Left renal pelvis (tissue), 4 donors: Measurements from ENCODE around the gene PRELID3B. TPM values are rescaled to one million over a fixed set of nuclear protein-coding genes. Genes with fewer than 3 reads are reported as not detected.

ENCODE experiments used
- DNase-seq, 4 donors: peaks; one replicate each; pipeline ENCODE4 v3.0.0-alpha.2; 2013; ENCODE audit warnings: low read depth in 4 of 4, low spot score in 3 of 4
- polyA plus RNA-seq, 4 donors: library from polyadenylated mRNA; unstranded; fragments of 120-200 nt; gene quantifications; one replicate each; pipeline ENCODE4 v1.2.1, GENCODE V29; 2013; ENCODE audit not compliant: insufficient read length in 4 of 4

PRELID3B gene
- 10 to 100 TPM; 43.3 to 90.2 (median 72.9) TPM for polyA plus RNA-seq

DNA sequence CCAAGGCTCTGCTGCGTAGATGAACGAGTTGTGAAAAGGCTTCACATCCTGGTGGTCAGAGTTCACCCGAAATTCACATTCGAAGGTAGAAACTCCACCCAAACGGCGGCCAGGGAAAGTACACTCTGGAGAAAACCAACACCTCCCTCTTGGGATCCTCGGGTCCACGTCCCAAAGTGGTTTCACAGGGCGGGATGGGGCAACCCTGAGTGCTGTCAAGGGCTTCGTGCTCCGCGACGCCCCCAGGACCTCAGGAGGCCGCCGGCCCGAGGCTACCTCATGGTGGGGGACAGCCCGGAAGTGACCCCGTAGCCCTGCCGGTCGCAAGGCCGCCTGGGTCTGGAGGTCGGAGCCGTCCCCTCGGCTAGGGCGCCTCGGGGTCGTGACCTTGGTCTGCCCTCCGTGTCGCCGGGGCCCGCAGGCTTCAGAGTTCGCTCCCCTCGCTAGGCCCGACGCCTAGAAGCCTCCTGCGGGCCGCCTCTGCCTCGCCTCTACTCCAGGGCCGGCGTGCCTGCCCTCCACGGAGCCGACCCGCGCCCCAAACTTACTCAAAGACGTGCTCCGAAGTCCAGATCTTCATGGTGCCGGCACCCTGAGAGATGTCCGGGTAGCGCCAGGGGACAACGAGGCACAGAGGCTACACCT, at the start of gene PRELID3B:
PRELID3B (minus strand) TSS at position 636 of the 645 bp plus-strand sequence; CDS start at position 580, 56 bp downstream.
- no peak for DNase-seq

DNA sequence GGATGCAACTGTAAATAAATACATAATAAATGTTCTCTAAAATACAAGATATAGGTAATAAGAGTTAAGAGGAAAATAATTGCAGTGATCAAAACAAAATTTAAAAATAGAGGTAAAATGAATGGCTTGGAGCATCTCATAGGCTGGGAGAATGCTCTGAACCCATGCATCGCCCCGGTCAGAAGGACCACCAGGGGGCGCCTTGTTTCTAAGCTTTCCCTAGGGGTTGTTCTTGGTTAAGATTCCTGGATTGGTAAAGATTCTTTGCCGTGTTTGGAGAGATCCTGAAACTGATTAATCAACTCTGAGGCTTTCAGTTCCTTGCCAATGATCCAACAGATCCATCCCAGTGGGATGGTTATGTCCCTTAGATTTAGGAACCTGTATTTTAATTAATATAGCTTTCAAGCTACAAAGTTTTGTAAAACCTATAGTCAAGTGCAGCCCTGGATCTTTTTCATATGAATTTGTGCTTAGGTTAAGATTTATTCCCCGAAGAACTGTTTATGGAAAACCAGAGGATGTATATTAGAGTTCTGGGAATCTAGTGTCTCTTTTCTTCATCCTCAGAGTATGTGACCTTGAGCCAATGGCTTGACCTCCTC, 45.3 kb upstream of the PRELID3B start:
- DNase-seq = peak in 3 of 4 donors; percentile 44 to 64 (median 57)

DNA sequence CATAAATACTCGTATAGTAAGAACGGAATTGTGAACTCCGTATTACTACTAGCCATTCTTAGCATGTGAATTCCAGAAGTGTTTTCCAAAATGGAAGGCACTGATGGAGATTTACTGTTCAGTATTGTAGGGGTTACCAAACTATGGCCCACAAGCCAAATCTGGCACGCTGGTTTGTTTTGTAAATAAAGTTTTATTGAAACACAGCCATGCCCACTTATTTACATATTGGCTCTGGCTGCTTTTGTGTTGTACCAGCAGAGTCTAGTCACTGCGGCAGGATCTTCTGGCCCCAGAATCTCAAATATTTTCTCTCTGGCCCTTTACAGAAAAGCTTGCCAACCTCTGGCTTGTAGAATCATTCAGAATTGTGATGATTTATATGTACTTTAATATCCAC, 44.3 kb upstream of the PRELID3B start:
- no peak for DNase-seq

DNA sequence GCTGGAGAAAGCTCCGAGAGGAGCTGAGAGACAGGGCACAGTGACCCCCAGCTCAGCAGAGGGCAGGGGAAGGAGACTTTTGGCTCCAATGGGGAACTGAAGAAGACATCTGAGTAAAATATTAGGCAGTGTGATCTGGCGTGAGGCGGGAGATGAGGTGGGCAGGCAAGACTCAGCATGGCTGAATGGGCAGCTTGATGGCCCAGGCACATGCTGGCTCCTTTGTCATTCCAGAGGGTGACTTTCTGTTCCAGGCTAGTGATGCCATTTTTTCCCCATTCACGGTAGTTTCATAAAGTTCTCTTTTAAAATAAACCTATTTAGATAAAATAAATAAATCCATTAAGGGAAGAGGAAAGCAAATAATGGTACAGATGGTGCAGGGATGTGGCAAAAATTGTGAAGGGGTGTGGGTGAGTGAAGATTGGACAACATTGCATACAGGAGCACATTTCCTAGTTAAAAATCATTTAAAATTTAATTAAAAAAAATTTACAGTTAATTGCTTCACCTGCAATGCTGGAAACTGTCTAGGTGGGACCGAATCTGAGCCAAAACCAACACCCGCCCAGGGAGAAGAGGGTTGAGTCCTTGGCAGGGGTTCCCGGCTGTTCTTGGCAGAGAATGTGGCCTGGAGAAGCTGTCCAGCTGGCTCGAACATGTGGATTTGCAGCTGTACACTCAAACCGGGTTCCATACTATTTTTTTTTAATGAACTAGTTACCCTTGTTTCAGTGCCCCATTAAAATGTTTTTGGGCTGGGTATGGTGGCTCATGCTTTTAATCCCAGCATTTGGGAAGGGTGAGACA, 41.7 kb upstream of the PRELID3B start:
- no peak for DNase-seq

DNA sequence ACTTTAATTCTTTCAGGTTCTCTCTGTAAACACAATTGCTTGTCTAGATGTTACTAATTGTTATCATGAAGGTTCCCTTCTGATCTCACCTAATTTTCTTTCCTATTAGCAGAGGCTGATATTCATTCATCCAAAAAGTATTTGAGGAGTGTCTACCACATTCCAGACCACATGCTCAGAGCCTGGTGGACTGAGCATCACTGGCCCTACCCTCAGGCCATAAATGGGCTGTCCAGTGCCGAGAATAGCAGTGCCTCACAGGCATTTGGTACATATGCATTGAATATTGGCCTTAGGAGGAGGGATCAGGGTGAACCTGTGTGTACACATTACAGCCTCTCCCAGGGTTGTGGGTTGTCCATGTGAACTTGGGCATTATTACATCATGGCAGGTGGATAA, 40.4 kb upstream of the PRELID3B start:
- DNase-seq = no peak

DNA sequence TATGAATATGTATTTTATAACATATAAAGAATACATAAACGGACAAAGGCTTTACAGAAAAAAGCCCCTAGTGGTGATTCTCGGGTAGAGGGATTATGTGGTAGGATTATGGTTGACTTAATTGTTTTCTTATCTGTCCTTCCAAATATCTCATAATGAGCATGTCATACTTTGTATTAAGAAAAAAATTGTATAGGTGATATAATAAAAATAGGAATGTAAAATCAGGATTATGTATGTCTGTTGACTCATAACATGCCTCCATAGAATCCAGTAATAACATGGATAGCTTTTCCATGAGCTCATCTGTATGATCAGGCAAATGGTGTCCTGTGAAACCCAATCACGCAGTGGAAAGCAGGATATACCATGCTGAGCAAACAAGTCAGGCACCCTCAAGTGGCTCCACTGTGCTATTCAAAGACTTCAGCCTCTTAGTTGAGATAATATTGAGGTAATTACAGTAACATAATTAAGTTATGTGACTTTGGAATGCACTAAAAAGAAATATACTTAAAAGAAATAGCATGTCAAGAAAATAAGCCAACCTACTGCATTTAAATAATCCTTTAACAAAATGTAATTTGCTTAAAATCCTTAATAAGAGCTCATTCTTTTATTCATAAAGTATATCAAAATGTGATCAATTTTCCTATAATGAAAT, 39.6 kb upstream of the PRELID3B start:
- DNase-seq = no peak

DNA sequence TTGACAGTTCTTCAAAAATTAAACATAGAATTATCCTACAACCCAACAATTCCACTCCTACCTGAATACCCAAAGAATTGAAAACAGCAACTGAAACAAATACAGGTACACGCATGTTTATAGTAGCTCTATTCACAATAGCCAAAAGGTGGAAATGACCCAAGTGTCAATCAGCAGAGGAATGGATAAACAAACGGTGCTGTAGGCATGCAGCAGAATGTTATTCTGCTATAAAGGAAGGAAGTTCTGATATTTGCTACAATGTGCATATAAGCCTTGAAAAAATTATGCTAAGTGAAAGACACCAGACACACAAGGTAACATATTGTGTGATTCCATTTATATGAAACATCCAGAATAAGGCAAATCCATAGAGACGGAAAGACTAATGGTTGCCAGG, 38.5 kb upstream of the PRELID3B start:
- DNase-seq = no peak

DNA sequence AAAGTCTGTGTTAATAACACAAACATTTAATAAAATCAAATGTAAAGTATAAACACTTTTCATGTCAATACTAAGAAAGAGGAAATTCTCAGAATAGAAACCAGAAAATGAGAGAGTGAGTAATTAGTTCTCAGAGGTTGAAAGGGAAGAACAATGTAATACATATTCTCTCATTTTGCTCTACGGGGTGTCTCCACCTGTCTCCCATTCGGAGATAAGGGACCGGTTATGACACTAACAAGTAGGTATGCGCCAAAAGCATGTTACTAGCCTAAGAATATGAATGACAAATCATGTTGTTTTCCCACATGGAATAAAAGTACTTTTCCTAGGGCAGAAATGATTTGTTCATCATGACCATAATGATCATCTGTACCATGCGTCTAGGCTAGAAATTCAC, 35.6 kb upstream of the PRELID3B start:
- no peak for DNase-seq

DNA sequence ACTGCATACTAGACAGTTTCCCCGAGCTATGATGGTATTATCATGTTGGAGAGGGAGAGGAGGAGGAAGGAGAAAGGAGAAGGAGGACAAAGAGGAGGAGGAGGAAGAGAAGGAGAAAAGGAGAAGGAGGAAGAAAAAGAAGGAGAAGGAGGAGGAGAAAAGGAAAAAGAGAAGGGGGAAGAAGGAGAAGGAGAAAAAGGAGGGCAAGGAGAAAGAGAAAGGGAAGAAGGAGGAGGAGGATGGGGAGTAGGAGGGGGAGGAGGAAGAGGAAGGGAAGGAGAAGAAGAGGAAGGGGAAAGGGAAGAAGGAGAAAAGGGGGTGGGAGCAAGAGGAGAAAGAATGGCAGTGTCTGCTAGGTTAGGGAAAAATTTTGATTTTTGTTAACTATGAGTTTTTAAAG, 35.1 kb upstream of the PRELID3B start:
- no peak for DNase-seq

DNA sequence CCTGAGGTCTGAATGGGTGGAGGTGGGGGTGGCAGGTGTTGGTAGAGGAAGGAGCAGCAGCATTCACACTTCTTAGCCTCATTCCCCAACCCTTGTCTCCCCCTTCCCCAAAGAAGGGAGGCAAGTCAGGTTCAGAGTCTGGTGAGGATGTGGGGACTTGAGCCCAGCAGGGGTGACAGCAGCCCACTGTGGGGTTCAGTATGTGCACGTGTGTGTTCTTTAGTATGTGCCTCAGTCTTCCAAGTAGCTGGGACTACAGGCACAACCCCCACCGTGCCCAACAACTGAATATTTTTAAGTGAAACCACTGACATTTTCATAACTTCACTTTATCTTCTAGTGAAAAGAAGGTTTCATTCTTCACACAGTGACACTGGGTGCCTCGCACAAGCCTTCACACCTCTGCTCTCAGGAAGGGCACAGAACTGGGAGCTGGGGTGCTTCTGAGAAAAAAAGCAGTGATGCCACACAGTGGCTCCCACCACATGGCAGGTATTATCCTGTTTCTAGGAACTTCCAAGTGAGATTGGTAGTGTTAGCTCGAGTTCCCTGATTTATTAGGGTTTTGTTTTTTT, 33.4 kb upstream of the PRELID3B start:
- no peak for DNase-seq

DNA sequence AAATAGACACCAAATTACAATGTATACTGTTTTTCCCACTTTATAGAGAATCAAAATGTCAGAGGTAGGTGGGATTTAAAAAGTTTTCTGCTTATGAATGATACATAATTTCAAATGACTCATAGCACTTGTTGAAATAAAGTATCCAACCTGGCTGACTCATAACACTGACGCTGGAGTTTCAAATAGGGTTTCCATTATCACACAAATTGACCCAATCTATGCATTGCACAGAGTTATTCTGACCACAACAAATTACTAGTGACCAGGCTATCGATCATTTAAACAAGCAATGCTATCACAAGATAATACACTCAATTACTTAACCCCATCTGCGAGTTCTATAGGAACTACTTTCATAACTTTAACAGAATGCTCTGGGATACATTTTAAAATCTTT, 31.9 kb upstream of the PRELID3B start:
- no peak for DNase-seq

DNA sequence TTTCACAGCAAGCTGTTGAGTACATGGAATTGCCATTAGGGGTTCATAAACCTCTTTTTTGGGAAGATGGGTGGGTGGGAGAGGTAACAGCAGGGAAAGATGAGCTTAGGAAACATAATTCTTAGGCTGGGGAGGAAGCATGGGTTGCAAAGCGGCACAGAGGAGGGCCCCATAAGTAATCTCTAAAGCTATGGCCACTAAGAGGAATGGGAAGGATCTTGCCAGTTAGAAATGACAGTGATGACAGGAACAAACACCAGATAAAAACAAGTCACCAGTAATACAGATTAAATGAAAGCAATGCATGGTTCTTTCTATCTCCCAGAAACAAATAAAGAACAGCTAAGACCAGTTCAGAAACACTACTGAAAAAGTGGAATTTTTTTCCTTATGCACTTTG, 31.0 kb upstream of the PRELID3B start:
- DNase-seq = no peak

DNA sequence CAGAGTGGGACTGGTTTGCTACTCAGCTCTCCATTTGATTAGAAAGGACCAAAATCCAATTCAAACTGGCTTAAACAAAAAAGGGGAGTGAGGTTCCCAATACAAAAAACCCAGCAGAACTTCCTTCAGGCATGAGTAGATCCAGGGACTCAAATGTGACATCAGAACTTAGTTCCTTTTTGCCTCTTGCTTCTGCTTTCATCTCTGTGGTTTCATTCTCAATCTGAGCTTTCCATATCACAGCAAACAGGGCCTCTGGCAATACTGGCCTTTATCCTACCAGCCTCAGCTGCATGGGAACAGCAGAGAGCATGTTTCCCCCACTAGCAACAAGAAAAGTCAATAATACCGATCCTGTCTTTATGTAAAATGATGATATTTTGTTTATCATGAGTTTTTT, 28.6 kb upstream of the PRELID3B start:
- DNase-seq = no peak

DNA sequence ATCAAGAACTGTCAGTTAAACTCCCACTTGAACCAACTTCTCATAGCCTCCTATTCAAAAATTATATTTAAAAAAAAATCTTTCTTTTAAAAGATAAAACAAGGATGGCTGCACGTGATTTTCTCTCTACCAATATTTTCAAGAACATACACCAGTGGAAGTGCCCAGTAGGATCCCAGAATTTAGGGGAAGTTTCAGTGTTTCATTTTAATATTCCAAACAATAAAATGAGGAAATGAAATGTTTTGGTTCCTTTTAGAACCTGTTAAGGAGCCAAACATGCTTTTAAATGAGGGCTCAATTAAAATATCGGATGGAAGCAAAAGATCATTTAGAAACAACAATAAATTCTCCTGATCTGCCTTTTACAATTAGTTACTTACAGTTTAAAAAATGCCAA, 26.4 kb upstream of the PRELID3B start:
- DNase-seq = no peak

DNA sequence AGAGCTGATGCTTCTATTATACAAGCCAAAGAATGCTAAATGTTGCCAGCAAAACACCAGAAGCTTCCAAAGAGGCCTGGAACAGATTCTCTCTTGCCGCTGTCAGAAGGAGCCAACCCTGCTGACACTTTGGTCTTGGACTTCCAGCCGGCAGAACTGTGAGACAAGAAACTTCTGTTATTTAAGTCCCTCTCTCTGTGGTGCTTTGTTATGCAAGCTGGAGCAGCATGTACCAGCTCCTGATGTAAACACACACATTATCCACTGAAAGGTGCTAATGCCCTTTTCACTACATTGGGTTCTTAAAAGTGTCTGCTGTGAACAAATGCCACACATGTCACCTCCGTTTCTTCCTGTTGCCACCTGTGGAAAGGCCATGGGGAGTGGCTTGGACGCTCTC, 25.9 kb upstream of the PRELID3B start:
- no peak for DNase-seq

DNA sequence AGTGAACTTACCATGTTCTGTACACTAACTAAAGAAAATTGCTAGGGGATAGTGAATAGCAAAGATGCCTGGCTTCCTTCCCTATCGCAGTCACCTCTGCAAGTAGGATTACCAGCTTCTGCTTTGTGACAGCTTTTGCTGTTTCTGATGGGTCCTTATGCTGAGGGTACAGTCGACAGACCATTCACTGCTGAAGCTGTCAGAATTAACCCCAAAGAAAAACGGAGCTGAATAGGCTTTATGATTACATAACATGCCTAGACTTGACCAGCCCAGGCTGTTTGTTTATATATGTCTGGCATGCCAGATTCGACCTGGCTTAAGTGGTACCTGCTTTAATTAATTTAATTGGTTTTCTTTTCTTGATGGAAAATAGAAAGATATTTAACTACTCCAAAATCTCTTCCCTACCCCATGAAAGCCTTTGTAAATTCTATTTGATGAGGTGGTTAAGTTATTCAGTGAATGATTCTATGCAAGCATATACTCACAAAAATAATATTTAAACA, 21.7 kb upstream of the PRELID3B start:
- DNase-seq = no peak

DNA sequence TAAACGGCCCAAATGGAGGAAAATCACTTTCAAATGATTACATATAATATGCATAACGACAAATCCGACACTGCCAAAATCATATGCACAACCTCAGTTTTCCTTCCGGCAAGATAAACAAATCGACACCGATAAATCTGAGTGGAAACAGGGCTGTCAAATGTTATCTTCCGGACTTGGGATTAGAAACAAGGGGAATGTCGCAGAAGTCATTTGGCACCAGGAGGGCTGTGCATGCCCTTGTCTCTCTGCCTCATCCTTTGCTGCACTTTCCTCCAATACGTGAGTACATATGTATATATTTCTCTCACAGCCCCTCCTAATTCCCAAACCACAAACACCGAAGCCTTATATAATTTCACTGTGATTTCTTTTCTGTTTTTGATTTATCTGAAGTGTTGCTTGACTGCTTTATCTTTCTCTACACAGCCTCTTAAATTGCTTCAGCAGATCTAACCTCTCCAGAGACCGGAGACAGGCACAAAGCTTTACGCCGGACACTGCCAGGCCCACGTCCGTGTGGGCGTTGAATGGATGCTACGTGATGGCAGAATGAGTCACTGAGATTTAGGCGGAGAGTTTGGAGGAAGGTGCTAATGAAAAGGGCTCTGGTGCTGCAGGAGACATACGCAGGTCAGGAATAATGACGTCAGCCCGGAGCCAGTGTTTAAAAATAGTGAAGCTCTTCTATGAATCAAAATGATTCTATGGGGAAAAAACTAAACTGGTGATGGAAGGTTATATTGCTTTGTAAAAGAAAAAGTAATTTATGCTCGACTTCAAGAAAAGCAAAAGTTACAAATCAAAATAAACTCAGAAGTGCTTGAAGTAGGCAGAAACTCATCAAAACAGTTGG, 21.0 kb upstream of the PRELID3B start:
- no peak for DNase-seq

DNA sequence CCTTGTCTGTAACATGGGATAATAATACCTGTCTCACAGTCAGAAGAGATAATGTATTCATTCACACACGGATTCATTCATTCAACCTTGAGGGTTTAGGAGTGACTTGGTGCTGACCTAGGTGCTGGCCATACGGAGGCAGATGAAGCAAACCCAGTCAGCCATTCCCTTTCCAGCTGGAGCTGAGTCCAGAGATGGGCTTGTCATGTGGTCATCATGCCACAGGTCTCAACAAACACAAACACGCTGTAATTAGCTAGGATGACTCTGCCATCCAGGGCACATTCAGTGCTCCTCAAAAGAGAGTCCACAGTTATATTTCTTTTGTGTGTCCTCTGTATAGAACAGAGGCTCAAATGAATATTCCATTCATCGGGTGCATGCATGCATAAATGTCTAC, 19.5 kb upstream of the PRELID3B start:
- DNase-seq = no peak

DNA sequence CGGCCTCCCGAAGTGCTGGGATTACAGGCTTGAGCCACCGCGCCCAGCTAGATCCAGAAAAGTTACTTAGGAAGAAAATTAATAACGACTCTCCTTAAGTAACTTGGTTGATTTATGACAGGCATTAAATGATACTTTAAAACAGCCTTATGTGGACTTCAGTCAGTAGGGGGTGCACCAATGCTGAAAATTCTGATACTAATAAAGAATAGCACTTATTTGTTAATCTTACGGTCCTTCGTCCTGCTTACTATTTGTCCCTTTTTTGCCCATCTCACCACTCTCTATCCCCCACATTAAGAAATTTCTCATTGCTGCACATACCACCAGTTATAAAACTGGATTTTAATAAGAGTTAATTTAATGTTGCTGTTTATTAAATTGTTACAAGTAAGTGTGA, 12.7 kb upstream of the PRELID3B start:
- DNase-seq = no peak

DNA sequence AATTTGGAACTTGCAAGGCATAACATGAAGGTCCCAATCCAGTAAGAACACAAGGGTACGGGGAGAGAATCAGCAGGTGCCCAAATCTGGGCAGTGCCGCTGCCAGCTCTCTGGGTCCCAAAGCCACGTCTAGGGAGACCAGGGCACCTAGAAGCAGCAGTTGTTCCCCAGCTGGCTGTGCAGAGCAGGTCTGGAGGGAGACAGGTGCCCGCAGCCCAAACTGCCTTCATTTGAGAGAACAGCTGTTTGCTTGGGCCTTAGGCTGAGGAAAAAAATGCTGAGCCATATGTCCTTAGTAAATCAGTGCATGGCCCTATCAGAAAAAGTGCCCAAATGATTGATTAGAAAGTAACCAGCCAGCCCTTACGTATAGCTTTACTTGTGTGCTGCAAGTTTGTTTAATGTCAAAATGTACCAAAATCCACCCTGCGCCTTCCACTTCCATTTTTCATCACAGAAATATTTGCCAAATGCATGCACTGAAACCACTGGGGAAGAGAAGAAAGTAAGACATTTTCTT, 9.1 kb upstream of the PRELID3B start:
- no peak for DNase-seq
